Activated T-helper 1 cell treated with Interleukin-2 at 50 U/mL for 16 hours (primary cell): ENCODE measurements around the gene PCDHGC4.

Experiments
- DNase-seq: peaks from one replicate; pipeline ENCODE4 v3.0.0-alpha.2; 2020; ENCODE audit warnings: low read depth

Gene PCDHGC4

DNA sequence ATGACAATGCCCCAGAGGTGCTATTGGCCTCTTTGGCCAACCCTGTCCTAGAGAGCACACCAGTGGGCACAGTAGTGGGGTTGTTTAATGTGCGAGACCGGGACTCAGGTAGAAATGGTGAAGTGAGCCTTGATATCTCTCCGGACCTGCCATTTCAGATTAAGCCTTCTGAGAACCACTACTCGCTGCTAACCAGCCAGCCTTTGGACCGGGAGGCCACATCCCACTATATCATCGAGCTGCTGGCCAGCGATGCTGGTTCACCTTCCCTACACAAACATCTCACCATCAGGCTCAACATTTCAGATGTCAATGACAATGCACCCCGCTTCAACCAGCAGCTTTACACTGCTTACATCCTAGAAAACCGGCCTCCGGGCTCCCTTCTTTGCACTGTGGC lies 5.4 kb downstream of the PCDHGC4 start:
- DNase-seq: no peak

DNA sequence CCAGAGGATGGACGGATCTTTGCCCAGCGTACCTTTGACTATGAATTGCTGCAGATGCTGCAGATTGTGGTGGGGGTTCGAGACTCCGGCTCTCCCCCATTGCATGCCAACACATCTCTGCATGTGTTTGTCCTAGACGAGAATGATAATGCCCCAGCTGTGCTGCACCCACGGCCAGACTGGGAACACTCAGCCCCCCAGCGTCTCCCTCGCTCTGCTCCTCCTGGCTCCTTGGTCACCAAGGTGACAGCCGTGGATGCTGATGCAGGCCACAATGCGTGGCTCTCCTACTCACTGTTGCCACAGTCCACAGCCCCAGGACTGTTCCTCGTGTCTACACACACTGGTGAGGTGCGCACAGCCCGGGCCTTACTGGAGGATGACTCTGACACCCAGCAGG lies 5.9 kb downstream of the PCDHGC4 start:
- DNase-seq: no peak

DNA sequence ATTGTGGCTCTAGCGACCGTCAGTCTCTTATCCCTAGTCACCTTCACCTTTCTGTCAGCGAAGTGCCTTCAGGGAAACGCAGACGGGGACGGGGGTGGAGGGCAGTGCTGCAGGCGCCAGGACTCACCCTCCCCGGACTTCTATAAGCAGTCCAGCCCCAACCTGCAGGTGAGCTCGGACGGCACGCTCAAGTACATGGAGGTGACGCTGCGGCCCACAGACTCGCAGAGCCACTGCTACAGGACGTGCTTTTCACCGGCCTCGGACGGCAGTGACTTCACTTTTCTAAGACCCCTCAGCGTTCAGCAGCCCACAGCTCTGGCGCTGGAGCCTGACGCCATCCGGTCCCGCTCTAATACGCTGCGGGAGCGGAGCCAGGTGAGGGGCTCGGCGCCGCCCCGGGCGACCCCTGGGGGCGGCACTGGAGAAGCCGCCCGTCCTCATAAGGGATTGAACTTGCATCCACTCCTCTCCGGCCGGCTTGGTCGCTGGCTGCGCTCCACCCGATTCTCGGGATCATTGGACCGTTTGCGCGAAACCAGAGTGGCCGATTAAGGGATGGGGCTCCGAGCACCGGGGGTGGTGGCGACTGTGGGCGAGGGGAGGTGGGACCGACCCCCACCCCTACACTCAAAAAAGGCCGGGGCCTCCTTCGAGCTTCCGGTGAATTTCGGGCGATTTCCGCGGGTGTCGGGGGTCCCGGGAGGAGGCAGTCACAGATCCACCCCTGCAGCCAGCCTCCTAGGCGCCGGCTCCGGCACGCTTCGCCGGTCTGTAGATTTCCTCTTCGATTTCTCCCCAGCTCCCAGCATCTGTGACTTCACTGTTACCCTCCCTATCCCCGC lies 6.7 kb downstream of the PCDHGC4 start:
- DNase-seq: no peak

DNA sequence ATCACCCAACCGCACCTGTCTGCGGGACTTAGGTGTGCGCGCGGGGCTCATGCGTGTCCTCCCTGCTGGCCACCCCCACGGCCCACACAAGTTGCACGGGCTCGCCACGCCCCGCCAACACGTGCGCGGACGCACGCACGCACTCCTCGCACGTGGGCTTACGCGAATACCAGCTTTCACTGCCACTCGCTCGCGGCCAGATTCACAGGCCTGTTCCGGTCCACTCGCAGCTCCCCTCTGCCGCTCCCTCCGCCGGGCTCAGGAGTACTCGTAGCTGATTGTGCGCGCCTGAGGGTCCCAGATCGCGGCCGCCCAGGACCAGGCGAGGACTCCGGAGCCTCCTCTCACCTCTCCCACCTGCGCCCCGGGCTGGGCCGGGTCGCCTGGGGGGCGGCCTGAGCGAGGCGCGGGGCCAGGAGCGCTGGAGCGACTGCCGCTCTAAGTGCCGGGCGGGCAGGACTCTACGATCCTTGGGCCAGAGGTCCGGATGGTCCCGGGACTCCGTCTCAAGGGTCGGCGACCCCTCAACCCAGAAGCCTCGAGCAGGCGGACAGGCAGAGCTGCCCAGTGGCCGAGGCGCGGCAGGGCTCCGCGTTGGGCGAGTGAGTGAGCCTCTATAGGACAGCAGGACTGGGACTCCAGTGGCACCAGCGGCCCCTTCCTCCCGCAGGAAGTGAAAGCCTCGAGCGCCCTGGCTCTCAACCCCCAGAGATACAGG lies 7.5 kb downstream of the PCDHGC4 start:
- no peak for DNase-seq

DNA sequence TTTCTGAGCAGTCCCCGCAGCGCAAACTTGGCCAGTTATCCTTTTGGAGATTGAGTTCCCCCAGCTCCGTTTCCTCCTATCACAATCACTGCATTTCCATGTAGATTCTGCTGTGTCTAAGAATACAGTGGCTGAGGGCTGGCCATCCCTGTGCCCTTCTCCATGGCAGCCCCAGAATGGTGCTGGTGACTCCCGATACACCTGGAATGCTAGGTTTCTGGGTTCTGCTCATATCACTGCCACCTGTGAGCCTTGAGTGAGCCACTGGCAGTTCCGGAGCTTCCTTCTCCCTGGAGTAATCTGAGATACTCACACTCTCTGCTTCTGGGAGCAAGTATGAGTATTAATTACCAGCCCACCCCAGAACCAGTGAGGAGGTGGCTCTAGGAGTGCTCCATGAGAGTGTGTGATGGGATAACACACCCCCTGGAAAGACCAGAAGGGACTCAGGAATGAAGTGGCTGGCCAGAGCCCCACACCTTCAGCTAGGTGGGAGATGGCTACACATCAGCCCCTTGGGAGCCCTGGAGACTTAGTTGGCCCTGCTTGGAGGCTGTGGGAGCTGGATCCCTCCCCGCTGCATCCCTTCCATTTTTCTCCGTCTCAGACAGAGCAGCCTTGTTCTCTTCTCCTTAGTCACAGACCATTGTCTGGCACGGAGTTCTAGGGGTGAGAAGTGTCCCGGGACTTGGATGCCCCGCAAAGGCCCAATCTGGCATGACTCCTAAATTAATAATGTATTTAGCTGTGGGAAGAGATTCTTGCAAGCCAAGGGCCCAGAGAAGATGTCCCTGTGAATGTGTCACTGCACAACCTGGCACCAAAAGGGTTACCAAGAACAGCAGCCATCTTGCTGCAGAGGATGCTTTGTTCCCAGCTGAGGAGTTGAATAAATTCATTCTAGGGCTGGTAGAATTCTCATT lies 8.9 kb downstream of the PCDHGC4 start:
- no peak for DNase-seq

DNA sequence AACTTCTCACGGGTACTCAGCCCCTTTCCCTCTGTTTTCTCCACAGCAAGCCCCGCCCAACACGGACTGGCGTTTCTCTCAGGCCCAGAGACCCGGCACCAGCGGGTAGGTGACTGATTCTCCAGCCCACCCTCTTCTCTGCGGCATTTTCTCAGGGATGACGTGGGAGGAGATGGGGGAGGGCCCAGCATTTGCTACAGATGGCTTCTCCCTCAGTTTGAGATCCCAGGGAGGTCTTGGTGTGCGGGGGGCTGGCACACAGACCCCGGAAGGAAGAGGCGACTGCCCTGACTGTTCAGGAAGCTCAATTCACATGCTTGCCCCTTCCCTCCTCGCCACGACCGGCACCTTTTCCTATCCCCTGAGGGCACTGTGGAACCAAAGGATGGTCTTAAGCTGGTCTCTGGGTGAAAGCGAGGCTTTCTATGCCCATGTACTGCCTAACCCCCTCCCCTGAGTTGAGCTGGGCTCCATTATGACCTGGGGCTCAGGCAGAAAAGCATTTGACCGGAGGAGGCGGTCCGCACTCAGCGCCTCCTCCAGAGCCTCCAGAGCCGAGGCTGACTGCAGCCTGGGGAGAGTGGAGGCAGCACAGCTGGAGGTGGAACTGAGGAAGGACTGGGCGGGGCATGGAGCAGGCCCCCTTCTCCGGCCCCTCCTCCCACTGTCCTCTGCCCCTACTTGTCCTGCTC lies 10.1 kb downstream of the PCDHGC4 start:
- DNase-seq: no peak

DNA sequence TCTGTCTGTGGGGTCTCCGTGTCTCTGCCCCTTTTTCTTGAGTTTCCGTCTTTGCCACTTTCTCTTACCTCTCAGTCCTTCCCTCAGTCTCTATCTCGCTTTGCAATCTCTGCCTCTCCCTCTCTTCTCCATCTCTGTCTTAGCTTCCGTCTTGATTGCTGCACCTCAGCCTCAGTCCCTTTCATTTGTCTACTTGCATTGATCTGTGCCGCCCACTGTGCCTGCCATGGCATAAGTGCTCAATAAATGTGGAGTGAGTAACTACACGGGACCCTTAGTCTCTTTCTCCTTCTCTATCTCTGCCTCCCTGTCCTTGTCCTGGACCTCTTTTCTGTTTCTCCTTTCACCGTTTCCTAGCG lies 10.6 kb downstream of the PCDHGC4 start:
- no peak for DNase-seq

DNA sequence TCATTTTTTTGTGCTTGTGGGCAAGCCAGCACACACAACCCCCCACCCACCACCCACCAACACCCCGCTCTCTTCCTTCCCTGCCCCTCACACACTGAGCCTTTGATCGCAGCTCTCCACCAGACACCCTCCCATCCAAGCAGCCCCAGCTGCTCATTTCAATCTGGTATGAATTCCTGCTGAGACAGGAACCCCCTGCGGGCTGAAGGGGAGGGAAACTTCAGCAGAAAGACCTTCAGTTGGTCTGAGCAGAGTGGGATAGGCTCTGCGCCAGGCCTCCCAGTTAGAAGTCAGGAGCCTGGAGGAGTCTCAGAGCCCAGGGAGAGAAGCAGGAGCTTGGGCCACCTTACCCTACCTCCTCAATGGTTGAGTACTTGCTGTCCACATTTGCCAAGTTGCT lies 11.2 kb downstream of the PCDHGC4 start:
- DNase-seq: no peak

DNA sequence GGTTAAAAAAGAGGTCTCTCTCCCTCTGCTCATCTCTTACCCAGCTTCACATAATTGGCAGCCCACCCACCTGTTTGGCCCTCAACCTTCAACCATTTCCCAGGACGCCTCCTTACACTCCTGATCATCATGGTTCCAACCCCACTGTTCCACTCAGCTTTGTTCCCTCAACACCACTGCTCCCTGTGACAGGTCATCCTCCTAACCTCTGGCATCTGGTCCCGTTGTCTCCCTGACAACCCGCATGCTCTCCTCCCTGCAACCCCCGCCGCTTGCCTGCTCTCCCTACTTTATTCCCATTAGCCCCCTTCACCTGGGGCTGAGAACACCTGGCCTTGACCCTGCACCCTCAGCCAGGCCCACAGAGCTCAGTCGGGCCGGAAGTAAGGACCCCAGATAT lies 16.9 kb downstream of the PCDHGC4 start:
- no peak for DNase-seq

DNA sequence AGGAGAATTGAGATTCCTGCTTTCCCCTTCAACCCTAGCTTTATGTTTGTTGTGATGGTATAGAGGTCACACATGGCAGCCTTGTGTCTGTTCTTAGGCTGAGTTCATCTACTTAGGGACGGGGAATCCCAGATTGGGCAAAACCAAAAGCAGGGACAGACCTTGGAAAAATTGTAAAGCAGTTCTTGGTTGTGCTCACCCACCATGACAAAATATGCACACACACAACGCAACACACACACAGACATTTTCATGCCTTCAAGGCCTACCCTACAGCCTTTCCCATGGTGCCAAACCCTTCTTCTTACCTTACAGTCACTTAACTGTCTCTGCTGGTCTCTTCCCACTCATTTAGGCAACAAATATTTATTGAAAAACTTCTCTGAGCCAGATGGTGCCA lies 18.9 kb downstream of the PCDHGC4 start:
- DNase-seq: no peak

DNA sequence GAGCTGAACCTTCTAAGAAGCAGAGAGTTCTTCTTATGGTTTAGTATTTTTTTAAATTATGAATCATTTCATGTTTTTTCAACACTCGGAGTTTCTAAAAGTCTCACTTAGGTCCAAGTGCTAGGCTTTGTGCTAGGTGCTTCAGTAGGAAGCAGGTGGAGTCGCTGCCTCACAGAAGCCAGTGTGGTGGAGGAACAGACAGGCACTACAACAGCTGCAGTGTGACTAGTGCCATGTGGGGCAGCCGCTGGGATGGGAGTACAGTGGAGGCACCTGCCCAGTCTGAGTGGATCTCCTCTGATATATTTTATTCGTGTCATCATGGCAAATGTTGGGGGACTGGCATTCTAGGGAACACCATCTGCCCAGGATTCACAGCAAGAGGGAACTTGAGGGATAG lies 19.4 kb downstream of the PCDHGC4 start:
- DNase-seq: no peak

DNA sequence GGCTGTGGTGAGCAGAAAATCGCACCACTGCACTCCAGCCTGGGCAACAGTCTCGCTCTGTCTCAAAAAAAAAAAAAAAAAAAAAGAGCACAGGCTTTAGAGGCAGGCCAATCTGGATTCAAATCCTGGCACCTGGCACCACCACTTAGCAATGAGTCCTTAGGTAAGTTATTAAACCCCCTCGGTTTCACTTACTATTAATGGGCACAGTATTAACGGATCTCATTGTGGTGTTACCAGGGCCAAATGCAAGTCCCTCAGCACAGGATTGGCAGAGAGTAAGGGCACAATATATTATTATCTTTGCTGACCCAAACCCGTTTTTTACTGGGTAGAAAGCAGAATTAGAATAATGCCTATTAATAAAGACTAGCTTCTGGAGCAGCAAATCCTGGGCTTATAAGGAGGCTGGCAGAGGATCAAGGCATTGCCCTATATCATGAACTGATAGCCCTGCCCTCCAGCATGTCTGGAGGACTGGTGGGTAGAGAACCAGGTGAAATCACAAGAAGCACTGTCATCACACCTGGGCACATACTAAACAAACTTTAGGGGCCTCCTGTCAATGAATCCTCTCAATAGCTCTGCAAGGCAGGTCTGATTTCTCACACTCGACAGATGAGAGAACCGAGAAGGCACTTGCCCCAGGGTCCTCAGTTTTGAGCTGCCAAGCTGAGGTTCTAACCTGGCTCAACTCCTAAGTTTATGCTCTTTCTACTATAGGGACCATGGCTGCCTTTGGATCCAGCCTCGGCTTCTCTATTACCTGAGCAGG lies 21.7 kb downstream of the PCDHGC4 start:
- DNase-seq: no peak

DNA sequence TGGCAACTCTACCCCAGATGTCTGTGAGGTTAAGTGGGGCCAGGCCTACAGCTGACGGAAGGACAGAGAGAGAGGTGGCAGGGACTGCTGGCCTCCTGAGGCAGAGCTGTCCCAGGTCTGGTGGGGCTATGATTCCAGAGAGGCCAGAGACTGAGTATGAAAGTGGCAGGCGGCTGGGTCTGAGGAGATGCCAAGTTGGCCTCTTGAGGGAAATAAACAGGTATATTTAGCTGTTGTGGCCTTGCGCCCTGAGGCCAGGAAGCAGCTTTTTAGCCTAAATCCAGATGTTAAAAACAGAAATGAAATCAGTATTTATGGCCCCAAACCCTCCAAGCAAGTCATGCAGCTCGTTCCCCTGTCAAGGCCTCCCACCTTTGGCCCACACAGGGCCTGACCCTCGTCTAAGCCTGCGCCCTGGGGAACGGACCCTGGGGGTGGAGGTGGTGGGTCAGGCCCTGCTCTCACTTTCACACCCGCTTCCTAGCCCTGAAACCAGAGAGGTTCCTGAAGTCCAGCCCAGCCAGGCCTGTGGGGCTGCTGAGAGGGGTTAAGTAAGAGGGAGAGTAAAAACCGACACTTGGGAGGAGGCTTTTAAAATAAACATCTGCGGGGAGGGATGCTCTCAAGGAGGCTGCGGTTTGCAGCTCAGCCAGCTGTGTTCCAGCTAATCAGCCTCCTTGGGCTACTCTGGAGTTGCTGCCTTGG lies 22.7 kb downstream of the PCDHGC4 start:
- no peak for DNase-seq

DNA sequence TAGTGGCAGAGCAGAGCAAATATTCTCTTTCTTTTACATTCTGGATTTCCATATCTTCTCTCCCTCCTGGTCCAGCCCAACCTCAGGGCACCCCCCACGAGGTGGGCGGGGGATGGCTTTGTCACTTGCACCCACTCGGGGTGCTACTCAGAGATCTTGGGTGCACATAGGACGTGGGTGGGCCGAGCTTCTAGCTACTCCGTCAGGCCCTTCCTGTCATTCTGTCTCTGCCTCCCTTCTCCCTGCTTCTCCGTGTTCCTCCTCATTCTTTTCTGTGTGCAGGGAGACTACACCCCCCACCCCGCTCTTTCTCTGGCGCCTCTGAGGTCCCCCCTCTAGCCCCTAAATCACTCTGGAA lies 23.6 kb downstream of the PCDHGC4 start:
- DNase-seq: no peak

DNA sequence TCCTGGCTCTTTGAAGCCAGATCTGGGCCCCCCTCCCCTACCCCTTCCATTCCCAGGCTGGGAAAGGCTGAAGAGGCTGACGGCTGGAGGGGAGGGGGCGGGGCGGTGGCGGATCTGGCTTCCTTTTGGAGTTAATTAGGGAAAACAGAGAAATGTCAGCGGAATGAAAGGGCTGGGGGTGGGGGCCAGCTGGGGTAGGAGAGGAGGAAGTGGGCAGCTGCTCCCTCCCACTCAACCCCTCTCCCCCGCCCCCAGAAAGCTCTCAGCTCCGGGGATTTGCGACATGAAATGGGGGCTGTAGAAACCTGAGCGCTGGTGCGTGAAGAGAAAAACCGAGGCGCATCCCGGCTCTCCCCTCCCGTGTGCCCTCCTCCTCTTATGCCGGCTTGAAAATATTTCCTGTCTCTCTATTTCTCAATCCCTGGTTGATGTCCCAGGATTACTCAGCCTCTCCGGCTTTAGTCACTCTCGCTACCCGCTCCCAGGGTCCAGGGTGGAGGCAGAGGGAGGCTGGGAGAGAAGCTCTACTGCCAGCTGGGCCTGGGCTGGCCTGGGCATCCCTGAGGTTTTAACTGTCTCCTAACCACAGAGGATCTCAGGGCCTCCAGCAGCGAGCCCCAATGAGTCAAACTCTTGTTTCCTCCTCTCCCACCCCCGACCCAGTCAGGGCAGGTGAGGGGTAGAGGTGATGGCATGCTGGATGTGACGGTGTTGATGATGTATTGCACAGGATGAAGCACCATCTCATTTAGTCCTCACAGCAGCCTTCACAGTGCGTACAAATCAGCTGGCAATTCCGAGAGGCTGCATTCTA lies 24.2 kb downstream of the PCDHGC4 start:
- no peak for DNase-seq

DNA sequence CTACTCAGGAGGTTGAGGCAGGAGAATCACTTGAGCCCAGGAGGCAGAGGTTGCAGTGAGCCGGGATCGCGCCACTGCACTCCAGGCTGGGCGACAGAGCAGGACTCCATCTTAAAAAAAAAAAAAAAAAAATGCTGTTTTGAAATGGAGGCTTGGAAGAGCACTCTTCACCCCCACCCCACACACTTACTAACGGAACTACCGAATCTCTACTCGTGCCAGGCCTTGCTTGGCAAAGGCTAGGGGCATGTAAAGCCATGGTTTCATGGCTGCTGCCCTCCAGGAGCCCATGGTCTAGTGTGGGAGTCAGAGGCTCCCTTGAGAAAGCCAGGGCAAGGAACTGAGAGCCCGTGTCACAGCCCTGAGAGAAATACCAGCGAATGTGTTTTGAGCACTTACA lies 25.3 kb downstream of the PCDHGC4 start:
- no peak for DNase-seq

DNA sequence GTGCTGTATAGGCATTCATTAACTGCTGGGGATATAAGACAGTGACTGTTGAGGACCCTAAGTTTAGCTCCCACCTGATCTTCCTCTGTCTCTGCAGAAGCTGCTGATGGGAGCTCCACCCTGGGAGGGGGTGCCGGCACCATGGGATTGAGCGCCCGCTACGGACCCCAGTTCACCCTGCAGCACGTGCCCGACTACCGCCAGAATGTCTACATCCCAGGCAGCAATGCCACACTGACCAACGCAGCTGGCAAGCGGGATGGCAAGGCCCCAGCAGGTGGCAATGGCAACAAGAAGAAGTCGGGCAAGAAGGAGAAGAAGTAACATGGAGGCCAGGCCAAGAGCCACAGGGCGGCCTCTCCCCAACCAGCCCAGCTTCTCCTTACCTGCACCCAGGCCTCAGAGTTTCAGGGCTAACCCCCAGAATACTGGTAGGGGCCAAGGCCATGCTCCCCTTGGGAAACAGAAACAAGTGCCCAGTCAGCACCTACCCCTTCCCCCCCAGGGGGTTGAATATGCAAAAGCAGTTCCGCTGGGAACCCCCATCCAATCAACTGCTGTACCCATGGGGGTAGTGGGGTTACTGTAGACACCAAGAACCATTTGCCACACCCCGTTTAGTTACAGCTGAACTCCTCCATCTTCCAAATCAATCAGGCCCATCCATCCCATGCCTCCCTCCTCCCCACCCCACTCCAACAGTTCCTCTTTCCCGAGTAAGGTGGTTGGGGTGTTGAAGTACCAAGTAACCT lies 26.2 kb downstream of the PCDHGC4 start:
- no peak for DNase-seq

DNA sequence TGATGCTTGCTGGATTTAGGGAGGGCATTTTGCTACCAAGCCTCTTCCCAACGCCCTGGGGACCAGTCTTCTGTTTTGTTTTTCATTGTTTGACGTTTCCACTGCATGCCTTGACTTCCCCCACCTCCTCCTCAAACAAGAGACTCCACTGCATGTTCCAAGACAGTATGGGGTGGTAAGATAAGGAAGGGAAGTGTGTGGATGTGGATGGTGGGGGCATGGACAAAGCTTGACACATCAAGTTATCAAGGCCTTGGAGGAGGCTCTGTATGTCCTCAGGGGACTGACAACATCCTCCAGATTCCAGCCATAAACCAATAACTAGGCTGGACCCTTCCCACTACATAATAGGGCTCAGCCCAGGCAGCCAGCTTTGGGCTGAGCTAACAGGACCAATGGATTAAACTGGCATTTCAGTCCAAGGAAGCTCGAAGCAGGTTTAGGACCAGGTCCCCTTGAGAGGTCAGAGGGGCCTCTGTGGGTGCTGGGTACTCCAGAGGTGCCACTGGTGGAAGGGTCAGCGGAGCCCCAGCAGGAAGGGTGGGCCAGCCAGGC lies 27.0 kb downstream of the PCDHGC4 start:
- DNase-seq: no peak
